NCI-H510A treated with DMSO at 0.1 percent for 48 hours (cell line): ENCODE data around the gene MIOX.

Experiments
- DNase-seq: peaks from one replicate; lab custom pipeline; 2025; lab: John Stamatoyannopoulos, UW

MIOX gene

GRCh38 chr22:50490531-50491308, 4.1 kb downstream of the MIOX start:
- DNase-seq: no peak

GRCh38 chr22:50497093-50497492, 10.4 kb downstream of the MIOX start:
- no peak for DNase-seq

GRCh38 chr22:50498322-50498890, 11.7 kb downstream of the MIOX start:
- peak; percentile 68 for DNase-seq

- no peak for DNase-seq
These were observed 13.8 kb downstream of the MIOX start for GRCh38 chr22:50500452-50500851.

- DNase-seq: no peak
These were observed 15.4 kb downstream of the MIOX start for GRCh38 chr22:50502096-50502495.

- DNase-seq: no peak
These were observed 16.2 kb downstream of the MIOX start for GRCh38 chr22:50502628-50503474.

- no peak for DNase-seq
These were observed 17.0 kb downstream of the MIOX start for GRCh38 chr22:50503475-50504145.

GRCh38 chr22:50504369-50505211, 17.9 kb downstream of the MIOX start:
- DNase-seq: no peak

- DNase-seq: no peak
These were observed 18.7 kb downstream of the MIOX start for GRCh38 chr22:50505276-50505775.

GRCh38 chr22:50505776-50506610, 19.3 kb downstream of the MIOX start:
- DNase-seq: no peak

GRCh38 chr22:50506611-50507420, 20.2 kb downstream of the MIOX start:
- DNase-seq: no peak

GRCh38 chr22:50507421-50507990, 20.8 kb downstream of the MIOX start, which contains the start of gene LMF2:
Gene LMF2, minus strand, starts transcription at chr22:50507702. Its CDS starts 27 bp downstream, at chr22:50507675.
- DNase-seq: peak; percentile 47

- DNase-seq: peak; percentile 76
These were observed 21.6 kb downstream of the MIOX start, which contains the start of gene NCAPH2 for GRCh38 chr22:50507991-50508884. Gene NCAPH2, plus strand, starts transcription at chr22:50508224. Its CDS starts 114 bp downstream, at chr22:50508338.

GRCh38 chr22:50508897-50509296, 22.2 kb downstream of the MIOX start:
- DNase-seq: no peak

- no peak for DNase-seq
These were observed 26.5 kb downstream of the MIOX start for GRCh38 chr22:50513175-50513574.

GRCh38 chr22:50516068-50516467, 29.4 kb downstream of the MIOX start:
- DNase-seq: no peak

- no peak for DNase-seq
These were observed 30.2 kb downstream of the MIOX start for GRCh38 chr22:50516891-50517290.
